K562 (cell line): ENCODE results near the gene PPIL6. TPM values are rescaled to one million over a fixed set of nuclear protein-coding genes. Genes with fewer than 3 reads are reported as not detected.

Experiments
- ATAC-seq: fragments of 200-7000 bp; cut with Tn5 transposase; 3 replicates; pipeline ENCODE4 v1.9.1; 2020; ENCODE audit warnings: moderate library complexity
- BruUV-seq: library from RNA; stranded (reverse); fragments of 400-500 nt; replicated peaks from 2 replicates; lab custom pipeline; 2021; lab: Mats Ljungman, UMichigan
- CTCF ChIA-PET: fragments of 300-600 bp; formaldehyde crosslinking; extraction: SDS; loops from one replicate; lab custom pipeline; 2021; ENCODE audit warnings: low intra/inter-chr PET ratio; lab: Yijun Ruan, JAX
- POLR2A ChIA-PET: fragments of 300-600, 350-650 bp; sonication (Branson Sonifier 250); formaldehyde crosslinking; extraction: SDS; loops from one replicate; lab custom pipeline; 2021; ENCODE audit warnings: antibody characterized with exemption, inconsistent platforms; lab: Yijun Ruan, JAX
- DNase-seq, 4 experiments: peaks; one replicate each; pipeline versions ENCODE4 v3.0.0 to v3.0.0-alpha.2; 2011 to 2018; ENCODE audit warnings: low spot score in 3 of 4, mixed read lengths in 3 of 4; ENCODE audit errors: extremely low read depth in 1 of 4
- FAIRE-seq: peaks from 2 replicates; lab custom pipeline; 2011; peaks lifted over from hg19 to GRCh38; lab: Jason Lieb, UNC
- H2AFZ ChIP-seq: 2 replicates; pipeline ENCODE4 v1.6.0; 2011; ENCODE audit warnings: low read depth, low read length, control low read depth, inconsistent platforms
- H3K27ac ChIP-seq: fragments of 200-600 bp; 3 replicates; pipeline ENCODE4 v1.8.0; 2011; ENCODE audit warnings: low read depth, mild to moderate bottlenecking, control low read depth, inconsistent platforms, low read length, moderate library complexity, mixed read lengths; ENCODE audit errors: extremely low read depth
- H3K27me3 ChIP-seq, 2 experiments: fragments of 300-600 bp in 1 of 2; 2 replicates in 1 of 2; 3 replicates in 1 of 2; pipeline versions ENCODE4 v1.6.0 to v1.8.0; 2011; ENCODE audit warnings: inconsistent platforms in 2 of 2, low read length in 2 of 2, mild to moderate bottlenecking in 1 of 2, mixed read lengths in 1 of 2, moderate library complexity in 1 of 2; ENCODE audit not compliant: control insufficient read depth in 2 of 2, insufficient read depth in 2 of 2
- H3K36me3 ChIP-seq: fragments of 300-600 bp; 3 replicates; pipeline ENCODE4 v1.8.0; 2011; ENCODE audit warnings: mild to moderate bottlenecking, low read length, inconsistent platforms; ENCODE audit not compliant: control insufficient read depth, insufficient read depth
- H3K4me1 ChIP-seq, 2 experiments: fragments of 200-600 bp in 1 of 2; replicated peaks in 1 of 2; 2 replicates in 1 of 2; 3 replicates in 1 of 2; pipeline versions ENCODE4 v1.5.1 to v1.8.0; 2011; ENCODE audit warnings: inconsistent platforms in 2 of 2, low read length in 2 of 2, mild to moderate bottlenecking in 1 of 2, mixed read lengths in 1 of 2, moderate library complexity in 1 of 2; ENCODE audit not compliant: control insufficient read depth in 2 of 2, insufficient read depth in 2 of 2
- H3K4me2 ChIP-seq: 2 replicates; pipeline ENCODE4 v1.6.1; 2011; ENCODE audit warnings: low read length, control low read depth, inconsistent platforms, mixed read lengths; ENCODE audit not compliant: insufficient read depth
- H3K4me3 ChIP-seq: fragments of 200-600 bp; sonication (generic), shearing (Covaris generic); 2 replicates; pipeline ENCODE4 v1.5.1; 2016; ENCODE audit warnings: control low read depth, inconsistent platforms
- H3K79me2 ChIP-seq: fragments of 200-600 bp; 3 replicates; pipeline ENCODE4 v1.8.0; 2011; ENCODE audit warnings: low read length, inconsistent platforms; ENCODE audit not compliant: control insufficient read depth, insufficient read depth
- H3K9ac ChIP-seq, 2 experiments: 2 replicates each; pipeline versions ENCODE4 v1.6.0 to v1.6.1; 2011; ENCODE audit warnings: low read depth in 2 of 2, low read length in 2 of 2, control low read depth in 1 of 2, inconsistent platforms in 1 of 2, mild to moderate bottlenecking in 1 of 2, mixed read lengths in 1 of 2; ENCODE audit not compliant: insufficient read depth in 1 of 2
- H3K9me1 ChIP-seq: one replicate; pipeline ENCODE4 v1.6.0; 2011; ENCODE audit warnings: inconsistent platforms, mild to moderate bottlenecking, low read length, moderate library complexity; ENCODE audit not compliant: control insufficient read depth, insufficient read depth
- H3K9me3 ChIP-seq: replicated peaks from 2 replicates; pipeline ENCODE4 v1.5.1; 2011; ENCODE audit warnings: low read depth, low read length, inconsistent platforms; ENCODE audit not compliant: control insufficient read depth, insufficient read depth
- H4K20me1 ChIP-seq: replicated peaks from 2 replicates; pipeline ENCODE4 v1.6.1; 2011; ENCODE audit warnings: low read length, inconsistent platforms, mixed read lengths; ENCODE audit not compliant: control insufficient read depth, insufficient read depth
- EWSR1 ChIP-seq: fragments of 450-650 bp; IDR thresholded peaks from 2 replicates; pipeline ENCODE4 v1.6.1; 2018; ENCODE audit warnings: borderline replicate concordance, mild to moderate bottlenecking, low read depth, moderate library complexity; ENCODE audit not compliant: partially characterized antibody
- ID3 ChIP-seq, 2 experiments: fragments of 250-450 bp in 1 of 2; fragments of 450-650 bp in 1 of 2; sonication (Bioruptor Pico) in 1 of 2; IDR thresholded peaks; 2 replicates each; pipeline versions ENCODE4 v1.6.1 to v1.8.0; 2016 to 2021; ENCODE audit warnings: mild to moderate bottlenecking in 2 of 2, moderate library complexity in 2 of 2, missing compliant biosample characterization in 1 of 2, missing genetic modification characterization in 1 of 2
- JUNB ChIP-seq: fragments of 450-650 bp; formaldehyde crosslinking; conservative IDR thresholded peaks from 2 replicates; pipeline ENCODE4 v1.4.0; 2020; ENCODE audit warnings: mild to moderate bottlenecking
- MCM2 ChIP-seq: fragments of 450-650 bp; IDR thresholded peaks from 2 replicates; pipeline ENCODE4 v1.6.1; 2017; ENCODE audit warnings: low read depth, mild to moderate bottlenecking
- NR2C1 ChIP-seq, 2 experiments: fragments of 450-650 bp; IDR thresholded peaks; 2 replicates each; pipeline ENCODE4 v1.6.1; 2017; ENCODE audit warnings: mild to moderate bottlenecking in 2 of 2, antibody characterized with exemption in 1 of 2, inconsistent platforms in 1 of 2, missing compliant biosample characterization in 1 of 2, missing genetic modification characterization in 1 of 2
- PML ChIP-seq: IDR thresholded peaks from 2 replicates; pipeline ENCODE4 v1.6.1; 2012; ENCODE audit warnings: low read length, inconsistent platforms
- WGBS: fragments of 100-300 bp; shearing (Covaris generic); methylation state at CpG from one replicate; pipeline ENCODE4 v1.1.6; 2016; ENCODE audit warnings: low coverage, mixed read lengths; ENCODE audit not compliant: insufficient coverage; ENCODE audit errors: missing lambda C conversion rate; 5-methylcytosine and 5-hydroxymethylcytosine counted together
- in situ Hi-C: fragments of 300-500 bp; cut with MboI; formaldehyde crosslinking; loops from 4 replicates; pipeline ENCODE4 v1.15.0; 2018; ENCODE audit warnings: inconsistent platforms, mixed read lengths
- intact Hi-C: fragments of 100-400 bp; cut with micrococcal nuclease; formaldehyde crosslinking; loops from 2 replicates; pipeline ENCODE4 v1.14.2; 2022
- polyA plus RNA-seq, 8 experiments: library from polyadenylated mRNA; depleted of rRNA in 4 of 8; stranded (reverse) in 5 of 8; unstranded in 3 of 8; fragments of >200 nt; fragmentation: Nextera tagmentation in 2 of 8; fragmentation: Illumina TruSeq in 1 of 8; extraction: Ambion mirVana in 2 of 8; extraction: Trizol in 1 of 8; gene quantifications; 2 replicates each; pipeline versions ENCODE4 v1.2.1 to v1.2.3, GENCODE V29; 2011 to 2014; ENCODE audit warnings: inconsistent platforms in 1 of 8, missing spikeins in 1 of 8
- total RNA-seq, 7 experiments: library from RNA; depleted of rRNA in 6 of 7; stranded (reverse); fragments of >200 nt in 6 of 7; fragmentation: Illumina TruSeq in 2 of 7; extraction: Trizol in 2 of 7; gene quantifications; 2 replicates each; pipeline versions ENCODE4 v1.2.1 to v1.2.3, GENCODE V29; 2011 to 2021; ENCODE audit warnings: low replicate concordance in 1 of 7

The PPIL6 gene
- total and polyA plus RNA-seq, 9 of the 15 experiments (the other 6 are each of a cell fraction or from before 2014, with no cell fraction given) = 0.03 to 0.98 (median 0.41) TPM; not detected in 1

DNA sequence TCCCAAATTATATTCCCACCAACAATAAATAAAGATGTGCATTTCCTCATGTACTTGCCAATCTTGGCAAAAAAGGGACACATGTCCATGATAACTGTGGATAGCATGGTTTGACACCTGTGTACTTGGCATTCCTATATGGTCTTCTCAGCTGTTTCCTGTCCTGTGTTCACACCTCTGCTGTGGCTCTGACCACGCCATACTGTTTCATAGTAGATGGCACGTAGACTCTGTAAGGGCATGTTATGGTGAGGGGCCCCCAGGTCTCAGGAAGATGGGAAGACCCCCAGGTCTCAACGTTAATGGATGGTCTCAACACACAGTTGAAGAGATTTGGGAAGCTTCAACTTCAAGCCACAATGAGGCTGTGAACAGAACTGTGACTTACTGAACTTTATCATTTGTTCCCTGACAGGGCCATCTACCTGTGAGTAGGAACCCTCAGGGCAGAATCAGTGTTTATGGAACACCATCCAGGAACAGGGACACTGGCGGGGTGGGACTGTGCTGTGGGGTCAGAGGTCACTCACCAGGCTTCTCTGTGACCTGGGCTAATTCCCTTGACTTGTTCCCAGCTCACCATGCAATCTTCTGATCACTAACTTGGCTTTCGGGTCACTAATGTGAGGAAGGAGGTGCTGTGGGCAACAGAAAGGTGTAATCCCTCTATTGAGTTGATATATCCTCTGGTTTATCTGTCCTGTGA, 30.8 kb upstream of the PPIL6 start:
- in situ Hi-C loops = no loop called here
- no peaks in the 10 kb centered on the region for H4K20me1 ChIP-seq
- CTCF ChIA-PET = no interaction called here

More for the DNA sequence above, 30.8 kb upstream of the PPIL6 start:
- no peak for DNase-seq
- TF ChIP-seq JUNB (CRISPR knock-in tag) (no peak), NR2C1 (IDR thresholded peaks at IDR 0.05) (no peak), NR2C1 (tag; IDR thresholded peaks at IDR 0.05) (0 out of 2 replicates have a peak, but pooled peaks have one; percentile 20), PML (no peak), ID3 (CRISPR knock-in tag; IDR thresholded peaks at IDR 0.05) (no peak), ID3 (tag; IDR thresholded peaks at IDR 0.05) (no peak), EWSR1 (no peak), MCM2 (no peak)
- Histone ChIP-seq H3K9ac (no peak overlapping the region), H3K27me3 (no peaks in the 10 kb centered on the region), H3K9me1 (peaks cover 3% of the 10 kb centered on the region), H3K4me2 (no peak overlapping the region), H3K4me3 (no peak overlapping the region), H3K36me3 (peaks cover 97% of the 10 kb centered on the region), H3K79me2 (0 out of 3 replicates have a peak, but pooled peaks cover under 1% of the 10 kb centered on the region), H3K4me1 (no peaks in the 10 kb centered on the region), H3K27ac (no peak overlapping the region), H2AFZ (no peak overlapping the region), H3K9me3 (no peaks in the 10 kb centered on the region)
- POLR2A ChIA-PET = interaction anchor here (1.4 to 1.7 kb wide), 2 partner anchors 11 to 87 kb away, joined by 3 to 5 read pairs; no protein-coding TSS in a partner anchor
- intact Hi-C loops = no loop called here
- no peak for ATAC-seq
- FAIRE-seq = no peak
- 69% methylated on average over 5 of the region's 5 CpGs for WGBS
- no TSS peak for BruUV-seq
